ENCODE data around the gene SPATA31C1.

Gene SPATA31C1

GRCh38 chr9:87950296-87950695, 32.5 kb downstream of the SPATA31C1 start:
- Histone ChIP-seq H3K9ac (ENCODE audit: low read depth, low read length) (no peak overlapping the region), H3K36me3 (ENCODE audit: insufficient read depth, low read length) (no peaks in the 10 kb centered on the region), H3K9me3 (ENCODE audit: insufficient read depth, low read length, severe bottlenecking) (no peaks in the 10 kb centered on the region), H2AFZ (ENCODE audit: low read depth, low read length) (no peak overlapping the region), H3K4me1 (ENCODE audit: insufficient read depth, low read length) (no peaks in the 10 kb centered on the region), H3K27ac (ENCODE audit: low read length) (no peak overlapping the region), H4K20me1 (ENCODE audit: insufficient read depth, low read length) (no peaks in the 10 kb centered on the region), H3K27me3 (ENCODE audit: insufficient read depth, low read length, poor library complexity) (no peaks in the 10 kb centered on the region), H3K4me2 (ENCODE audit: insufficient read depth, low read length) (no peak overlapping the region), H3K4me3 (ENCODE audit: low read depth in 1 of 2, low read length in 2 of 2) (no peak overlapping the region), H3K79me2 (ENCODE audit: insufficient read depth, low read length) (no peaks in the 10 kb centered on the region)
- ATAC-seq (ENCODE audit: insufficient read depth, low read depth) (no peak), DNase-seq (no peak)
- TF ChIP-seq EZH2 (IDR thresholded peaks at IDR 0.05; ENCODE audit: borderline replicate concordance, low read depth, low read length, severe bottlenecking), result no peak
- TF ChIP-seq, protein P1, sequence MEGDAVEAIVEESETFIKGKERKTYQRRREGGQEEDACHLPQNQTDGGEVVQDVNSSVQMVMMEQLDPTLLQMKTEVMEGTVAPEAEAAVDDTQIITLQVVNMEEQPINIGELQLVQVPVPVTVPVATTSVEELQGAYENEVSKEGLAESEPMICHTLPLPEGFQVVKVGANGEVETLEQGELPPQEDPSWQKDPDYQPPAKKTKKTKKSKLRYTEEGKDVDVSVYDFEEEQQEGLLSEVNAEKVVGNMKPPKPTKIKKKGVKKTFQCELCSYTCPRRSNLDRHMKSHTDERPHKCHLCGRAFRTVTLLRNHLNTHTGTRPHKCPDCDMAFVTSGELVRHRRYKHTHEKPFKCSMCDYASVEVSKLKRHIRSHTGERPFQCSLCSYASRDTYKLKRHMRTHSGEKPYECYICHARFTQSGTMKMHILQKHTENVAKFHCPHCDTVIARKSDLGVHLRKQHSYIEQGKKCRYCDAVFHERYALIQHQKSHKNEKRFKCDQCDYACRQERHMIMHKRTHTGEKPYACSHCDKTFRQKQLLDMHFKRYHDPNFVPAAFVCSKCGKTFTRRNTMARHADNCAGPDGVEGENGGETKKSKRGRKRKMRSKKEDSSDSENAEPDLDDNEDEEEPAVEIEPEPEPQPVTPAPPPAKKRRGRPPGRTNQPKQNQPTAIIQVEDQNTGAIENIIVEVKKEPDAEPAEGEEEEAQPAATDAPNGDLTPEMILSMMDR (IDR thresholded peaks at IDR 0.05; ENCODE audit: borderline replicate concordance, extremely low read depth, low read length, poor library complexity, severe bottlenecking), result no peak

GRCh38 chr9:87950765-87951488, 33.2 kb downstream of the SPATA31C1 start:
- H3K4me2 ChIP-seq (ENCODE audit: insufficient read depth, low read length), result no peak overlapping the region
- H3K27me3 ChIP-seq (ENCODE audit: insufficient read depth, low read length, poor library complexity), result no peaks in the 10 kb centered on the region
- H3K4me1 ChIP-seq (ENCODE audit: insufficient read depth, low read length), result no peaks in the 10 kb centered on the region
- H4K20me1 ChIP-seq (ENCODE audit: insufficient read depth, low read length), result no peaks in the 10 kb centered on the region
- no peak for TF ChIP-seq EZH2 (IDR thresholded peaks at IDR 0.05; ENCODE audit: borderline replicate concordance, low read depth, low read length, severe bottlenecking)
- TF ChIP-seq, protein P1 (IDR thresholded peaks at IDR 0.05; ENCODE audit: borderline replicate concordance, extremely low read depth, low read length, poor library complexity, severe bottlenecking), result peak; percentile 57
- H3K27ac ChIP-seq (ENCODE audit: low read length), result no peak overlapping the region
- H3K9me3 ChIP-seq (ENCODE audit: insufficient read depth, low read length, severe bottlenecking), result no peaks in the 10 kb centered on the region
- H3K36me3 ChIP-seq (ENCODE audit: insufficient read depth, low read length), result no peaks in the 10 kb centered on the region
- no peak overlapping the region for H2AFZ ChIP-seq (ENCODE audit: low read depth, low read length)
- DNase-seq (no peak), ATAC-seq (ENCODE audit: insufficient read depth, low read depth) (0 out of 3 replicates have a peak, but pooled peaks have one; percentile 42)
- no peak overlapping the region for H3K9ac ChIP-seq (ENCODE audit: low read depth, low read length)
- H3K4me3 ChIP-seq (ENCODE audit: low read depth in 1 of 2, low read length in 2 of 2), result no peak overlapping the region
- H3K79me2 ChIP-seq (ENCODE audit: insufficient read depth, low read length), result no peaks in the 10 kb centered on the region

- ATAC-seq (ENCODE audit: insufficient read depth, low read depth) (no peak), DNase-seq (no peak)
- Histone ChIP-seq H3K27me3 (ENCODE audit: insufficient read depth, low read length, poor library complexity) (no peaks in the 10 kb centered on the region), H4K20me1 (ENCODE audit: insufficient read depth, low read length) (no peaks in the 10 kb centered on the region), H3K4me3 (ENCODE audit: low read depth in 1 of 2, low read length in 2 of 2) (no peak overlapping the region), H3K27ac (ENCODE audit: low read length) (no peak overlapping the region), H3K79me2 (ENCODE audit: insufficient read depth, low read length) (no peaks in the 10 kb centered on the region), H3K36me3 (ENCODE audit: insufficient read depth, low read length) (no peaks in the 10 kb centered on the region), H3K9ac (ENCODE audit: low read depth, low read length) (no peak overlapping the region), H2AFZ (ENCODE audit: low read depth, low read length) (no peak overlapping the region), H3K4me2 (ENCODE audit: insufficient read depth, low read length) (no peak overlapping the region), H3K4me1 (ENCODE audit: insufficient read depth, low read length) (no peaks in the 10 kb centered on the region), H3K9me3 (ENCODE audit: insufficient read depth, low read length, severe bottlenecking) (no peaks in the 10 kb centered on the region)
- TF ChIP-seq, protein P1 (IDR thresholded peaks at IDR 0.05; ENCODE audit: borderline replicate concordance, extremely low read depth, low read length, poor library complexity, severe bottlenecking), result no peak
- no peak for TF ChIP-seq EZH2 (IDR thresholded peaks at IDR 0.05; ENCODE audit: borderline replicate concordance, low read depth, low read length, severe bottlenecking)
Observed at GRCh38 chr9:87954230-87954629, 36.5 kb downstream of the SPATA31C1 start.
